ENCODE data around the gene IQCH. TPM values are rescaled to one million over a fixed set of nuclear protein-coding genes. Genes with fewer than 3 reads are reported as not detected.

IQCH gene
- total RNA-seq, 1 experiment from 2014 or later: 1.9 TPM

DNA sequence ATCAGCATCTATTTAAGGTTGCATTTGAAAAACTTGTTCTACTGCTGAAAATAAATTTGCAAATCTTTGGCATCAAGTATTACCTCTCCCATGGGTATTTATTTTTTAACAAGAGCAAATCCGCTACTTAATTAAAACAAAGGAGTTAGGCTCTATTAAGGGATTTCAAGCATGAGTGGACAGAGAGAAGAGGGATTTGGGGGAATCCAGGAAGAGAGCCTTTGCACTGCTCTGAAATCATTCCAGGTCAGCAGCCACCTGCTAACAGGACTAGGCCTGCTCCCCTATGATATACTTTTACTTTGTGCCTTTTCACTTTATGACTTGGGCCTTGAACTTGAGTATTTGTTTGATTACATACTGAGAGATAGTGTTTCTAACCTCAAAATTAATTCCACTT, 57.1 kb downstream of the IQCH start (continued):
- TF ChIP-seq, protein P1, sequence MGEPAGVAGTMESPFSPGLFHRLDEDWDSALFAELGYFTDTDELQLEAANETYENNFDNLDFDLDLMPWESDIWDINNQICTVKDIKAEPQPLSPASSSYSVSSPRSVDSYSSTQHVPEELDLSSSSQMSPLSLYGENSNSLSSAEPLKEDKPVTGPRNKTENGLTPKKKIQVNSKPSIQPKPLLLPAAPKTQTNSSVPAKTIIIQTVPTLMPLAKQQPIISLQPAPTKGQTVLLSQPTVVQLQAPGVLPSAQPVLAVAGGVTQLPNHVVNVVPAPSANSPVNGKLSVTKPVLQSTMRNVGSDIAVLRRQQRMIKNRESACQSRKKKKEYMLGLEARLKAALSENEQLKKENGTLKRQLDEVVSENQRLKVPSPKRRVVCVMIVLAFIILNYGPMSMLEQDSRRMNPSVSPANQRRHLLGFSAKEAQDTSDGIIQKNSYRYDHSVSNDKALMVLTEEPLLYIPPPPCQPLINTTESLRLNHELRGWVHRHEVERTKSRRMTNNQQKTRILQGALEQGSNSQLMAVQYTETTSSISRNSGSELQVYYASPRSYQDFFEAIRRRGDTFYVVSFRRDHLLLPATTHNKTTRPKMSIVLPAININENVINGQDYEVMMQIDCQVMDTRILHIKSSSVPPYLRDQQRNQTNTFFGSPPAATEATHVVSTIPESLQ (CRISPR knock-in tag; IDR thresholded peaks at IDR 0.05): no peak
- TF ChIP-seq ESRRA (CRISPR knock-in tag; IDR thresholded peaks at IDR 0.05; ENCODE audit: borderline replicate concordance) (no peak), ELF4 (CRISPR knock-in tag; IDR thresholded peaks at IDR 0.05; ENCODE audit: low read depth) (no peak)

DNA sequence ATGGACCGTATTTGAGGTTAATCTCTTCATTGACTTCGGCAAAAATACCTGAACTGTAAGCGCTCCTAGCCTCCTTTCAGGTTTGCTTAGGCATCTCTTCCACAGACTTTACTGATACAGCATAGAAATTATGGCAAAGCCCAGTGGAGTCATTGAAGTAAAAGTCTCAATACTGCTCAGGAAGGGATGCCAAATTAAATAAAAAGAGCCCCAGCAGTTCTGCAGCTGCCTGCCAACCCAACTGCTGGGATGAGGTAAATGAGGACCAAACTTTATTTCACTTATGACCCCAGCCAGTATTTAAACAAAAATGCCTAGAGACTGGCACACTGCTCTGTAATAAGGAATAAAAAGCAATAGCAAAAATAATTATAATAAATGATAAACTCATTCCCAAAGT, 65.4 kb downstream of the IQCH start:
- TF ChIP-seq ZNF416 (CRISPR knock-in tag; IDR thresholded peaks at IDR 0.05) (no peak), ZNF671 (CRISPR knock-in tag; IDR thresholded peaks at IDR 0.05) (no peak), TCF7 (CRISPR knock-in tag; IDR thresholded peaks at IDR 0.05; ENCODE audit: low read depth) (no peak), MXD4 (CRISPR knock-in tag; IDR thresholded peaks at IDR 0.05; ENCODE audit: borderline replicate concordance) (no peak), KAT7 (CRISPR knock-in tag; IDR thresholded peaks at IDR 0.05; ENCODE audit: borderline replicate concordance) (no peak), TEAD4 (CRISPR knock-in tag; IDR thresholded peaks at IDR 0.05) (no peak), ZNF263 (CRISPR knock-in tag; IDR thresholded peaks at IDR 0.05; ENCODE audit: low read depth) (no peak), ATF1 (CRISPR knock-in tag; IDR thresholded peaks at IDR 0.05) (no peak), ZNF396 (CRISPR knock-in tag; IDR thresholded peaks at IDR 0.05; ENCODE audit: borderline replicate concordance) (no peak), CREB1 (CRISPR knock-in tag; IDR thresholded peaks at IDR 0.05) (no peak), NR3C1 (CRISPR knock-in tag; conservative IDR thresholded peaks at IDR 0.05; ENCODE audit: low read depth) (no peak)
- TF ChIP-seq, protein P2, sequence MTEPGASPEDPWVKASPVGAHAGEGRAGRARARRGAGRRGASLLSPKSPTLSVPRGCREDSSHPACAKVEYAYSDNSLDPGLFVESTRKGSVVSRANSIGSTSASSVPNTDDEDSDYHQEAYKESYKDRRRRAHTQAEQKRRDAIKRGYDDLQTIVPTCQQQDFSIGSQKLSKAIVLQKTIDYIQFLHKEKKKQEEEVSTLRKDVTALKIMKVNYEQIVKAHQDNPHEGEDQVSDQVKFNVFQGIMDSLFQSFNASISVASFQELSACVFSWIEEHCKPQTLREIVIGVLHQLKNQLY (CRISPR knock-in tag; IDR thresholded peaks at IDR 0.05): no peak
- TF ChIP-seq, protein P3, sequence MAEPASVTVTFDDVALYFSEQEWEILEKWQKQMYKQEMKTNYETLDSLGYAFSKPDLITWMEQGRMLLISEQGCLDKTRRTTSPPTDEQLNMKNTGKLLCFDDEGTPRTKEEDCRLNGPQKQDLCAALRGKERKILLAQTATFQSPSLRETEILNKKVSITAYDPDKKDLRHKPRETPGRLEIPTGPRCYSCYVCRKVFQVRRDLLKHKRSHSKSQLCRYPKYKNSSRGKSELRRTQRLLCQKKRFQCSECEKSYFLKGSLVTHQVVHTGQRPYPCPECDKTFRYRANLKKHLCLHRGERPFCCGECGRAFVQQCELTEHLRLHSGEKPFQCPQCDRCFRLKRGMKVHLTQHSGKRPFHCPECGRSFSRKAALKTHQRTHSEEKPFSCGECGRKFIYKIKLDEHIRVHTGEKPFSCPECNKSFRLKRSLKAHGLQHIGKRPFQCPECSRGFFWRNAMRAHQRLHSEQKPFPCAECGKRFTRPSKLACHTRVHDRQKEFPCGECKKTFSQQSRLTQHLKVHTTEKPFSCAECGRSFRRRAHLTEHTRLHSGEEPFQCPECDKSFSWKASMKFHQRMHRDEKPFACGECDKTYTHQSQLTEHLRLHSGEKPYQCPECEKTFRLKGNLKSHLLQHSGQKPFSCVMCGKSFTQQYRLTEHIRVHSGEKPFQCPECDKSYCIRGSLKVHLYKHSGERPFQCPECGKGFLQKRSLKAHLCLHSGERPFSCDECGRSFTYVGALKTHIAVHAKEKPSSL (CRISPR knock-in tag; conservative IDR thresholded peaks at IDR 0.05): no peak
- TF ChIP-seq, protein P4, sequence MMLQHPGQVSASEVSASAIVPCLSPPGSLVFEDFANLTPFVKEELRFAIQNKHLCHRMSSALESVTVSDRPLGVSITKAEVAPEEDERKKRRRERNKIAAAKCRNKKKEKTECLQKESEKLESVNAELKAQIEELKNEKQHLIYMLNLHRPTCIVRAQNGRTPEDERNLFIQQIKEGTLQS (CRISPR knock-in tag; conservative IDR thresholded peaks at IDR 0.05): no peak
- peaks cover 5% of the 10 kb centered on the region for H3K4me1 Mint-ChIP-seq
- no peaks in the 10 kb centered on the region; the same call in 1 of the 2 replicates for H3K27me3 Mint-ChIP-seq (ENCODE audit: low read depth)
- no peak overlapping the region for H3K4me3 Mint-ChIP-seq
- H3K36me3 Mint-ChIP-seq: peaks cover 6% of the 10 kb centered on the region
- ATAC-seq: no peak
- peaks cover 17% of the 10 kb centered on the region for H3K9me3 Mint-ChIP-seq
- H3K27ac Mint-ChIP-seq: no peak overlapping the region
- ChIA-PET CTCF (no interaction called here), POLR2A (no interaction called here)
- no peak for DNase-seq (ENCODE audit: low spot score)

DNA sequence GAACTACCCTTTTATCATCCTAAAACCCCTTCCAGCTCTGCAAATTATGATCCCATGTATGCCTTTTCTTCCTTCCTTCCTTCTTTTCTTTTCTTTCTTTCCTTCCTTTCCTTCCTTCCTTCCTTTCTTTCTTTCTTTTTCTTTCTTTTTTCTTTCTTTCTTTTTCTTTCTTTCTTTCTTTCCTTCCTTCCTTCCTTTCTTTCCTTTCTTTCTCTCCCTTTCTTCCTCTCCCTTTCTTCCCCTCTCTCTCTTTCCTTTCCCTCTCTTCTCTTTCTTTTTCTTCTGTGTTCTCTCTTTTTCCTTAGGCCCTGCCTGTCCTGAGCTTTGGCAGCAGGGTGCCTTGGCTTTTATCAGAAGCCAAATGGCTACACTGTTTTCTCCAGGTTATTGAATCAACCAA, 66.8 kb downstream of the IQCH start:
- H3K36me3 Mint-ChIP-seq: peaks cover 10% of the 10 kb centered on the region
- ATAC-seq (no peak), DNase-seq (ENCODE audit: low spot score) (no peak)
- no peak overlapping the region for H3K4me3 Mint-ChIP-seq
- no peaks in the 10 kb centered on the region; the same call in 1 of the 2 replicates for H3K27me3 Mint-ChIP-seq (ENCODE audit: low read depth)
- peaks cover 7% of the 10 kb centered on the region for H3K4me1 Mint-ChIP-seq
- TF ChIP-seq, protein P5, sequence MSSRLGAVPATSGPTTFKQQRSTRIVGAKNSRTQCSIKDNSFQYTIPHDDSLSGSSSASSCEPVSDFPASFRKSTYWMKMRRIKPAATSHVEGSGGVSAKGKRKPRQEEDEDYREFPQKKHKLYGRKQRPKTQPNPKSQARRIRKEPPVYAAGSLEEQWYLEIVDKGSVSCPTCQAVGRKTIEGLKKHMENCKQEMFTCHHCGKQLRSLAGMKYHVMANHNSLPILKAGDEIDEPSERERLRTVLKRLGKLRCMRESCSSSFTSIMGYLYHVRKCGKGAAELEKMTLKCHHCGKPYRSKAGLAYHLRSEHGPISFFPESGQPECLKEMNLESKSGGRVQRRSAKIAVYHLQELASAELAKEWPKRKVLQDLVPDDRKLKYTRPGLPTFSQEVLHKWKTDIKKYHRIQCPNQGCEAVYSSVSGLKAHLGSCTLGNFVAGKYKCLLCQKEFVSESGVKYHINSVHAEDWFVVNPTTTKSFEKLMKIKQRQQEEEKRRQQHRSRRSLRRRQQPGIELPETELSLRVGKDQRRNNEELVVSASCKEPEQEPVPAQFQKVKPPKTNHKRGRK (CRISPR knock-in tag; IDR thresholded peaks at IDR 0.05; ENCODE audit: borderline replicate concordance): 0 out of 2 replicates have a peak, but pooled peaks have one; percentile 49
- TF ChIP-seq, protein P6, sequence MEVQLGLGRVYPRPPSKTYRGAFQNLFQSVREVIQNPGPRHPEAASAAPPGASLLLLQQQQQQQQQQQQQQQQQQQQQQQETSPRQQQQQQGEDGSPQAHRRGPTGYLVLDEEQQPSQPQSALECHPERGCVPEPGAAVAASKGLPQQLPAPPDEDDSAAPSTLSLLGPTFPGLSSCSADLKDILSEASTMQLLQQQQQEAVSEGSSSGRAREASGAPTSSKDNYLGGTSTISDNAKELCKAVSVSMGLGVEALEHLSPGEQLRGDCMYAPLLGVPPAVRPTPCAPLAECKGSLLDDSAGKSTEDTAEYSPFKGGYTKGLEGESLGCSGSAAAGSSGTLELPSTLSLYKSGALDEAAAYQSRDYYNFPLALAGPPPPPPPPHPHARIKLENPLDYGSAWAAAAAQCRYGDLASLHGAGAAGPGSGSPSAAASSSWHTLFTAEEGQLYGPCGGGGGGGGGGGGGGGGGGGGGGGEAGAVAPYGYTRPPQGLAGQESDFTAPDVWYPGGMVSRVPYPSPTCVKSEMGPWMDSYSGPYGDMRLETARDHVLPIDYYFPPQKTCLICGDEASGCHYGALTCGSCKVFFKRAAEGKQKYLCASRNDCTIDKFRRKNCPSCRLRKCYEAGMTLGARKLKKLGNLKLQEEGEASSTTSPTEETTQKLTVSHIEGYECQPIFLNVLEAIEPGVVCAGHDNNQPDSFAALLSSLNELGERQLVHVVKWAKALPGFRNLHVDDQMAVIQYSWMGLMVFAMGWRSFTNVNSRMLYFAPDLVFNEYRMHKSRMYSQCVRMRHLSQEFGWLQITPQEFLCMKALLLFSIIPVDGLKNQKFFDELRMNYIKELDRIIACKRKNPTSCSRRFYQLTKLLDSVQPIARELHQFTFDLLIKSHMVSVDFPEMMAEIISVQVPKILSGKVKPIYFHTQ (CRISPR knock-in tag; IDR thresholded peaks at IDR 0.05): no peak
- no peak for TF ChIP-seq ZNF317 (CRISPR knock-in tag; IDR thresholded peaks at IDR 0.05; ENCODE audit: borderline replicate concordance, low read depth)
- no peak overlapping the region for H3K27ac Mint-ChIP-seq
- ChIA-PET POLR2A (no interaction called here), CTCF (interaction anchor here (0.7 kb wide), 1 partner anchor 1029 kb away, joined by 4 read pairs; no protein-coding TSS in a partner anchor)
- peaks cover 21% of the 10 kb centered on the region for H3K9me3 Mint-ChIP-seq
